Measurements from ENCODE around the gene PRR18. TPM values are rescaled to one million over a fixed set of nuclear protein-coding genes. Genes with fewer than 3 reads are reported as not detected.

Gene PRR18
- total and polyA plus RNA-seq, 4 experiments from 2014 or later, result not detected

GRCh38 chr6:166281104-166281503 lies 27.1 kb downstream of the PRR18 start:
- Histone ChIP-seq H3K27me3 (ENCODE audit: insufficient read depth, low read length) (no peaks in the 10 kb centered on the region), H3K36me3 (ENCODE audit: insufficient read depth, low read length) (no peaks in the 10 kb centered on the region), H3K4me3 (ENCODE audit: low read length in 2 of 2) (no peak overlapping the region), H3K9me3 (ENCODE audit: control insufficient read depth in 1 of 2, low read length in 2 of 2) (no peaks in the 10 kb centered on the region), H3K27ac (ENCODE audit: low read depth, low read length) (no peak overlapping the region), H3K4me1 (ENCODE audit: insufficient read depth, low read length) (no peaks in the 10 kb centered on the region)
- Mint-ChIP-seq H3K27ac (no peak overlapping the region), H3K4me1 (peaks cover 0 to under 1% (median under 1%) of the 10 kb centered on the region in 4 donors), H3K4me3 (no peak overlapping the region), H3K27me3 (peaks cover 0 to 4% of the 10 kb centered on the region in 2 donors), H3K36me3 (no peaks in the 10 kb centered on the region), H3K9me3 (no peaks in the 10 kb centered on the region)
- no peak for DNase-seq
- intact Hi-C loops (cut with micrococcal nuclease), result no loop called here
- ChIA-PET POLR2A (ENCODE audit: partially characterized antibody) (interaction anchor here (1.2 kb wide), 1 partner anchor 22 kb away, joined by 4 read pairs; no protein-coding TSS in a partner anchor), CTCF (ENCODE audit: partially characterized antibody) (interaction anchor here (0.7 to 6.8 kb wide), 5 partner anchors 45 to 481 kb away, joined by 3 to 37 read pairs (median 3); no protein-coding TSS in a partner anchor)

GRCh38 chr6:166279393-166279679 lies 28.9 kb downstream of the PRR18 start:
- CTCF ChIA-PET (ENCODE audit: partially characterized antibody), result interaction anchor here (1.0 to 6.8 kb wide), 5 partner anchors 20 to 156 kb away, joined by 3 to 37 read pairs (median 4); no protein-coding TSS in a partner anchor
- H3K4me3 ChIP-seq (ENCODE audit: low read length in 2 of 2), result no peak overlapping the region
- no peaks in the 10 kb centered on the region for H3K36me3 Mint-ChIP-seq

GRCh38 chr6:166278579-166279392 lies 29.4 kb downstream of the PRR18 start:
- DNase-seq, result no peak
- peaks cover 0 to 8% (median 6%) of the 10 kb centered on the region in 4 donors for H3K4me1 Mint-ChIP-seq
- no peaks in the 10 kb centered on the region for H3K9me3 Mint-ChIP-seq
- peaks cover 4% of the 10 kb centered on the region for H3K4me1 ChIP-seq (ENCODE audit: insufficient read depth, low read length)
- no peak overlapping the region for H3K4me3 Mint-ChIP-seq
- H3K9me3 ChIP-seq (ENCODE audit: control insufficient read depth in 1 of 2, low read length in 2 of 2), result no peaks in the 10 kb centered on the region
- ChIA-PET CTCF (ENCODE audit: partially characterized antibody) (interaction anchor here (1.0 to 1.6 kb wide), 3 partner anchors 19 to 157 kb away, joined by 3 to 5 read pairs (median 4); no protein-coding TSS in a partner anchor), POLR2A (ENCODE audit: partially characterized antibody) (no interaction called here)
- no peak overlapping the region for H3K27ac ChIP-seq (ENCODE audit: low read depth, low read length)
- no peak overlapping the region for H3K27ac Mint-ChIP-seq
- no peaks in the 10 kb centered on the region for H3K36me3 Mint-ChIP-seq
- no peak overlapping the region for H3K4me3 ChIP-seq (ENCODE audit: low read length in 2 of 2)
- H3K27me3 Mint-ChIP-seq, result peaks cover 0 to 4% of the 10 kb centered on the region in 2 donors
- no peaks in the 10 kb centered on the region for H3K27me3 ChIP-seq (ENCODE audit: insufficient read depth, low read length)
- intact Hi-C loops (cut with micrococcal nuclease), result no loop called here
- no peaks in the 10 kb centered on the region for H3K36me3 ChIP-seq (ENCODE audit: insufficient read depth, low read length)

More at GRCh38 chr6:166279393-166279679, 28.9 kb downstream of the PRR18 start:
- Mint-ChIP-seq H3K4me1 (peaks cover 0 to 8% (median 6%) of the 10 kb centered on the region in 4 donors), H3K27ac (no peak overlapping the region), H3K9me3 (no peaks in the 10 kb centered on the region), H3K27me3 (peaks cover 0 to 4% of the 10 kb centered on the region in 2 donors), H3K4me3 (no peak overlapping the region)
- Histone ChIP-seq H3K36me3 (ENCODE audit: insufficient read depth, low read length) (no peaks in the 10 kb centered on the region), H3K27me3 (ENCODE audit: insufficient read depth, low read length) (no peaks in the 10 kb centered on the region), H3K9me3 (ENCODE audit: control insufficient read depth in 1 of 2, low read length in 2 of 2) (no peaks in the 10 kb centered on the region), H3K4me1 (ENCODE audit: insufficient read depth, low read length) (peaks cover 4% of the 10 kb centered on the region), H3K27ac (ENCODE audit: low read depth, low read length) (no peak overlapping the region)
- intact Hi-C loops (cut with micrococcal nuclease), result no loop called here
- POLR2A ChIA-PET (ENCODE audit: partially characterized antibody), result no interaction called here
- DNase-seq, result no peak

GRCh38 chr6:166277892-166278578 lies 30.2 kb downstream of the PRR18 start:
- Mint-ChIP-seq H3K4me3 (no peak overlapping the region), H3K9me3 (no peaks in the 10 kb centered on the region), H3K4me1 (peaks cover 0 to 8% (median 6%) of the 10 kb centered on the region in 4 donors), H3K36me3 (no peaks in the 10 kb centered on the region), H3K27me3 (peaks cover 0 to 4% of the 10 kb centered on the region in 2 donors), H3K27ac (no peak overlapping the region)
- ChIA-PET CTCF (ENCODE audit: partially characterized antibody) (interaction anchor here (1.2 to 4.7 kb wide), 6 partner anchors 18 to 234 kb away, joined by 3 to 75 read pairs (median 10); no protein-coding TSS in a partner anchor), POLR2A (ENCODE audit: partially characterized antibody) (no interaction called here)
- H3K4me3 ChIP-seq (ENCODE audit: low read length in 2 of 2), result no peak overlapping the region
- peaks cover 4% of the 10 kb centered on the region for H3K4me1 ChIP-seq (ENCODE audit: insufficient read depth, low read length)
- H3K9me3 ChIP-seq (ENCODE audit: control insufficient read depth in 1 of 2, low read length in 2 of 2), result no peaks in the 10 kb centered on the region
- DNase-seq, result no peak
- H3K27me3 ChIP-seq (ENCODE audit: insufficient read depth, low read length), result no peaks in the 10 kb centered on the region
- H3K27ac ChIP-seq (ENCODE audit: low read depth, low read length), result no peak overlapping the region
- intact Hi-C loops (cut with micrococcal nuclease), result no loop called here
- no peaks in the 10 kb centered on the region for H3K36me3 ChIP-seq (ENCODE audit: insufficient read depth, low read length)

GRCh38 chr6:166277018-166277417 lies 31.2 kb downstream of the PRR18 start:
- peaks cover 0 to 1% of the 10 kb centered on the region in 2 donors for H3K27me3 Mint-ChIP-seq
- H3K27ac Mint-ChIP-seq, result no peak overlapping the region
- no peaks in the 10 kb centered on the region for H3K9me3 Mint-ChIP-seq
- POLR2A ChIA-PET (ENCODE audit: partially characterized antibody), result no interaction called here
- intact Hi-C loops (cut with micrococcal nuclease), result no loop called here
- no peak for DNase-seq
- no peaks in the 10 kb centered on the region for H3K36me3 Mint-ChIP-seq
- H3K27ac ChIP-seq (ENCODE audit: low read depth, low read length), result no peak overlapping the region
- CTCF ChIA-PET (ENCODE audit: partially characterized antibody), result interaction anchor here (0.9 to 4.7 kb wide), 14 partner anchors 9 to 235 kb away, joined by 3 to 75 read pairs (median 7); no protein-coding TSS in a partner anchor
- H3K4me3 Mint-ChIP-seq, result no peak overlapping the region
- peaks cover 0 to 8% (median 6%) of the 10 kb centered on the region in 4 donors for H3K4me1 Mint-ChIP-seq
- H3K4me1 ChIP-seq (ENCODE audit: insufficient read depth, low read length), result peaks cover 4% of the 10 kb centered on the region
- H3K36me3 ChIP-seq (ENCODE audit: insufficient read depth, low read length), result no peaks in the 10 kb centered on the region
- no peaks in the 10 kb centered on the region for H3K9me3 ChIP-seq (ENCODE audit: control insufficient read depth in 1 of 2, low read length in 2 of 2)
- no peak overlapping the region for H3K4me3 ChIP-seq (ENCODE audit: low read length in 2 of 2)
- H3K27me3 ChIP-seq (ENCODE audit: insufficient read depth, low read length), result no peaks in the 10 kb centered on the region

- Mint-ChIP-seq H3K4me1 (peaks cover 0 to 8% (median 6%) of the 10 kb centered on the region in 4 donors), H3K27me3 (peaks cover 0 to 3% of the 10 kb centered on the region in 2 donors), H3K4me3 (no peak overlapping the region), H3K27ac (peak overlapping the region in 1 of 7 donors; percentile 66), H3K9me3 (no peaks in the 10 kb centered on the region), H3K36me3 (no peaks in the 10 kb centered on the region)
- POLR2A ChIA-PET (ENCODE audit: partially characterized antibody), result no interaction called here
- peak; percentile 57 to 84 (median 77) for DNase-seq
- Histone ChIP-seq H3K4me1 (ENCODE audit: insufficient read depth, low read length) (peaks cover 4% of the 10 kb centered on the region), H3K9me3 (ENCODE audit: control insufficient read depth in 1 of 2, low read length in 2 of 2) (no peaks in the 10 kb centered on the region), H3K36me3 (ENCODE audit: insufficient read depth, low read length) (no peaks in the 10 kb centered on the region), H3K27me3 (ENCODE audit: insufficient read depth, low read length) (no peaks in the 10 kb centered on the region), H3K27ac (ENCODE audit: low read depth, low read length) (no peak overlapping the region), H3K4me3 (ENCODE audit: low read length in 2 of 2) (no peak overlapping the region)
- intact Hi-C loops (cut with micrococcal nuclease), result loop anchor here (1.0 kb wide), 5 partner anchors 16 to 237 kb away; no protein-coding TSS in a partner anchor
- CTCF ChIA-PET (ENCODE audit: partially characterized antibody), result interaction anchor here (0.6 to 4.7 kb wide), 27 partner anchors 10 to 714 kb away, joined by 3 to 75 read pairs (median 4); no protein-coding TSS in a partner anchor
These were observed 32.5 kb downstream of the PRR18 start for GRCh38 chr6:166275714-166276166.

Data from CD4-positive, alpha-beta memory T cell (primary cell).